H1 (cell line): ENCODE data around the gene MARCHF9. TPM values are rescaled to one million over a fixed set of nuclear protein-coding genes. Genes with fewer than 3 reads are reported as not detected.

ENCODE experiments used
- ATF2 ChIP-seq: IDR thresholded peaks from 2 replicates; pipeline ENCODE4 v1.6.1; 2012; ENCODE audit warnings: low read length, inconsistent platforms
- CBX5 ChIP-seq: fragments of 300-800, 300-1000 bp; sonication (generic); IDR thresholded peaks from 2 replicates; pipeline ENCODE4 v1.7.1; 2016; ENCODE audit warnings: antibody characterized with exemption, low read length, low read depth
- EZH2 ChIP-seq: fragments of 200-600 bp; sonication (generic); IDR thresholded peaks from 2 replicates; pipeline ENCODE4 v1.7.1; 2012; ENCODE audit warnings: low read depth, mild to moderate bottlenecking, moderate library complexity, low read length, inconsistent platforms; ENCODE audit not compliant: severe bottlenecking
- GABPA ChIP-seq: IDR thresholded peaks from 2 replicates; pipeline ENCODE4 v1.6.1; 2011; ENCODE audit warnings: mild to moderate bottlenecking, low read length, moderate library complexity, borderline replicate concordance; ENCODE audit not compliant: insufficient read depth
- GTF2F1 ChIP-seq: IDR thresholded peaks from 2 replicates; pipeline ENCODE4 v1.6.1; 2012; ENCODE audit warnings: low read depth, low read length, improper control_type of control experiment, borderline replicate concordance
- HDAC6 ChIP-seq: IDR thresholded peaks from one replicate; pipeline ENCODE4 v1.7.1; 2012; ENCODE audit warnings: low read depth, mild to moderate bottlenecking, inconsistent platforms, low read length, moderate library complexity
- JUN ChIP-seq: IDR thresholded peaks from 2 replicates; pipeline ENCODE4 v1.6.1; 2011; ENCODE audit warnings: low read depth, mild to moderate bottlenecking, improper control_type of control experiment, low read length
- JUND ChIP-seq: IDR thresholded peaks from 2 replicates; pipeline ENCODE4 v1.6.1; 2011; ENCODE audit warnings: mild to moderate bottlenecking, improper control_type of control experiment, low read length
- KDM1A ChIP-seq: fragments of 200-600, 300-600 bp; sonication (generic); IDR thresholded peaks from 2 replicates; pipeline ENCODE4 v1.7.1; 2016; ENCODE audit warnings: mild to moderate bottlenecking, low read length, borderline replicate concordance
- KDM5A ChIP-seq: fragments of 200-600 bp; IDR thresholded peaks from 2 replicates; pipeline ENCODE4 v1.7.1; 2012; ENCODE audit warnings: mild to moderate bottlenecking, low read length, inconsistent platforms, mixed read lengths
- MAX ChIP-seq: IDR thresholded peaks from 2 replicates; pipeline ENCODE4 v1.6.1; 2012; ENCODE audit warnings: inconsistent platforms
- POLR2A ChIP-seq, 2 experiments: IDR thresholded peaks; 1 replicate in 1 of 2; 2 replicates in 1 of 2; pipeline ENCODE4 v1.6.1; 2011; ENCODE audit warnings: low read depth in 2 of 2, low read length in 2 of 2, mild to moderate bottlenecking in 2 of 2; ENCODE audit errors: control extremely low read depth in 1 of 2
- POLR2AphosphoS5 ChIP-seq: IDR thresholded peaks from 2 replicates; pipeline ENCODE4 v1.6.1; 2011; ENCODE audit warnings: low read depth, low read length
- SAP30 ChIP-seq: fragments of 300-600 bp; sonication (generic); IDR thresholded peaks from 2 replicates; pipeline ENCODE4 v1.7.1; 2012; ENCODE audit warnings: low read length, moderate library complexity, mild to moderate bottlenecking, inconsistent platforms; ENCODE audit not compliant: insufficient read depth, insufficient replicate concordance
- SP1 ChIP-seq: IDR thresholded peaks from 2 replicates; pipeline ENCODE4 v1.6.1; 2011; ENCODE audit warnings: low read depth, low read length
- YY1 ChIP-seq: IDR thresholded peaks from 2 replicates; pipeline ENCODE4 v1.6.1; 2011; ENCODE audit warnings: low read depth, mild to moderate bottlenecking, low read length
- polyA plus RNA-seq, 7 experiments: library from polyadenylated mRNA; depleted of rRNA in 3 of 7; stranded (reverse) in 5 of 7; unstranded in 2 of 7; fragments of >200 nt in 5 of 7; fragments of 200-250 nt in 2 of 7; gene quantifications; 1 replicate in 5 of 7; 2 replicates in 1 of 7; 4 replicates in 1 of 7; pipeline versions ENCODE4 v1.2.1 to v1.2.3, GENCODE V29; 2011 to 2013; ENCODE audit warnings: missing spikeins in 2 of 7, mixed read lengths in 2 of 7
- total RNA-seq: library from RNA; stranded (reverse); fragmentation: NEBNext Ultra II Directional; extraction: Animal tissue kit (Norgen Biotek cat#: 25700); gene quantifications from 2 replicates; pipeline ENCODE4 v1.2.1, GENCODE V29; 2021
- TF ChIP-seq, protein P1 (sequence below): IDR thresholded peaks from 2 replicates; pipeline ENCODE4 v1.6.1; 2012; ENCODE audit warnings: inconsistent platforms
- TF ChIP-seq, protein P2 (sequence below), 3 experiments: IDR thresholded peaks; 1 replicate in 2 of 3; 2 replicates in 1 of 3; pipeline versions ENCODE4 v1.5.1 to v1.6.1; 2011; ENCODE audit warnings: low read length in 3 of 3, mild to moderate bottlenecking in 3 of 3, inconsistent platforms in 2 of 3, low read depth in 1 of 3, moderate library complexity in 1 of 3; ENCODE audit not compliant: insufficient read depth in 1 of 3; ENCODE audit errors: control extremely low read depth in 1 of 3

The MARCHF9 gene
- total and polyA plus RNA-seq, 2 of the 8 experiments (the other 6 are each of a cell fraction or from before 2014, with no cell fraction given), result 6.4 to 7.8 TPM

GRCh38 chr12:57782608-57783465 lies 27.9 kb downstream of the MARCHF9 start, which contains the start of gene TSFM (continued):
- TF ChIP-seq EZH2 (no peak), JUN (0 out of 2 replicates have a peak, but pooled peaks have one; percentile 3), JUND (peak; percentile 70; the same call in 1 of the 2 replicates), POLR2A (IDR thresholded peaks at IDR 0.05; ENCODE audit: control extremely low read depth in 1 of 2, low read depth in 2 of 2, low read length in 2 of 2) (peak in 1 of 2 experiments; percentile 96; a peak in 2 of 3 replicates), POLR2AphosphoS5 (peak; percentile 95), MAX (peak; percentile 67), CBX5 (no peak), SP1 (peak; percentile 53; the same call in 1 of the 2 replicates), KDM1A (no peak), GTF2F1 (peak; percentile 74; the same call in 1 of the 2 replicates), HDAC6 (no peak), GABPA (no peak), SAP30 (peak; percentile 80), ATF2 (no peak), KDM5A (peak; percentile 85), YY1 (peak; percentile 60; the same call in 1 of the 2 replicates)
- TF ChIP-seq, protein P1, sequence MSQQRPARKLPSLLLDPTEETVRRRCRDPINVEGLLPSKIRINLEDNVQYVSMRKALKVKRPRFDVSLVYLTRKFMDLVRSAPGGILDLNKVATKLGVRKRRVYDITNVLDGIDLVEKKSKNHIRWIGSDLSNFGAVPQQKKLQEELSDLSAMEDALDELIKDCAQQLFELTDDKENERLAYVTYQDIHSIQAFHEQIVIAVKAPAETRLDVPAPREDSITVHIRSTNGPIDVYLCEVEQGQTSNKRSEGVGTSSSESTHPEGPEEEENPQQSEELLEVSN, result no peak
- TF ChIP-seq, protein P2, sequence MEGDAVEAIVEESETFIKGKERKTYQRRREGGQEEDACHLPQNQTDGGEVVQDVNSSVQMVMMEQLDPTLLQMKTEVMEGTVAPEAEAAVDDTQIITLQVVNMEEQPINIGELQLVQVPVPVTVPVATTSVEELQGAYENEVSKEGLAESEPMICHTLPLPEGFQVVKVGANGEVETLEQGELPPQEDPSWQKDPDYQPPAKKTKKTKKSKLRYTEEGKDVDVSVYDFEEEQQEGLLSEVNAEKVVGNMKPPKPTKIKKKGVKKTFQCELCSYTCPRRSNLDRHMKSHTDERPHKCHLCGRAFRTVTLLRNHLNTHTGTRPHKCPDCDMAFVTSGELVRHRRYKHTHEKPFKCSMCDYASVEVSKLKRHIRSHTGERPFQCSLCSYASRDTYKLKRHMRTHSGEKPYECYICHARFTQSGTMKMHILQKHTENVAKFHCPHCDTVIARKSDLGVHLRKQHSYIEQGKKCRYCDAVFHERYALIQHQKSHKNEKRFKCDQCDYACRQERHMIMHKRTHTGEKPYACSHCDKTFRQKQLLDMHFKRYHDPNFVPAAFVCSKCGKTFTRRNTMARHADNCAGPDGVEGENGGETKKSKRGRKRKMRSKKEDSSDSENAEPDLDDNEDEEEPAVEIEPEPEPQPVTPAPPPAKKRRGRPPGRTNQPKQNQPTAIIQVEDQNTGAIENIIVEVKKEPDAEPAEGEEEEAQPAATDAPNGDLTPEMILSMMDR (IDR thresholded peaks at IDR 0.05; ENCODE audit: control extremely low read depth in 1 of 3, insufficient read depth in 1 of 3, low read depth in 1 of 3, low read length in 3 of 3), result peak; percentile 85 to 97 (median 96)
